HCT116 (cell line): ENCODE data around the gene ADD1. TPM values are rescaled to one million over a fixed set of nuclear protein-coding genes. Genes with fewer than 3 reads are reported as not detected.

Experiments
- ATAC-seq: fragments of 200-7000 bp; cut with Tn5 transposase; 2 replicates; pipeline ENCODE4 v1.9.1; 2020; ENCODE audit warnings: mild to moderate bottlenecking, moderate library complexity
- BruUV-seq: library from RNA; stranded (reverse); fragments of 400-500 nt; replicated peaks from 2 replicates; lab custom pipeline; 2021; lab: Mats Ljungman, UMichigan
- CTCF ChIA-PET: fragments of 300-600 bp; sonication (Branson Sonifier 250); formaldehyde crosslinking; loops from one replicate; lab custom pipeline; 2021; ENCODE audit warnings: antibody characterized with exemption; lab: Charles Lee
- POLR2A ChIA-PET: fragments of 300-600, 350-600 bp; sonication (Branson Sonifier 250); formaldehyde crosslinking; loops from one replicate; lab custom pipeline; 2021; ENCODE audit warnings: antibody characterized with exemption; lab: Charles Lee
- RAD21 ChIA-PET, 2 experiments: fragments of 300-600 bp; sonication (Branson Sonifier 250); formaldehyde crosslinking; loops; one replicate each; lab custom pipeline; 2023; ENCODE audit warnings: low total read pairs in 2 of 2; ENCODE audit not compliant: uncharacterized antibody in 2 of 2, unreplicated experiment in 2 of 2, low non-redundant PET in 1 of 2; lab: Charles Lee
- DNase-seq: peaks from one replicate; pipeline ENCODE4 v3.0.0-alpha.2; 2010; ENCODE audit warnings: low read depth, low spot score
- H2AFZ ChIP-seq: fragments of 200-600 bp; shearing (Covaris generic), sonication (generic); 2 replicates; pipeline ENCODE4 v1.6.1; 2017; ENCODE audit warnings: low read depth, mixed run types, mixed read lengths, antibody characterized with exemption, low read length; ENCODE audit not compliant: poor library complexity, severe bottlenecking
- H3K27ac ChIP-seq: 2 replicates; pipeline ENCODE4 v1.5.1; 2012; ENCODE audit warnings: low read depth, low read length
- H3K27me3 ChIP-seq: fragments of 200-600 bp; sonication (generic); 2 replicates; pipeline ENCODE4 v1.6.1; 2016; ENCODE audit warnings: mixed run types, low read length, mixed read lengths; ENCODE audit not compliant: insufficient read depth
- H3K36me3 ChIP-seq, 2 experiments: fragments of 200-500 bp in 1 of 2; fragments of 200-600 bp in 1 of 2; sonication (Bioruptor generic) in 1 of 2; sonication (generic) in 1 of 2; 2 replicates each; pipeline versions ENCODE4 v1.5.1 to v1.6.1; 2014 to 2016; ENCODE audit warnings: low read length in 2 of 2, inconsistent platforms in 1 of 2, mixed read lengths in 1 of 2, mixed run types in 1 of 2; ENCODE audit not compliant: insufficient read depth in 2 of 2, control insufficient read depth in 1 of 2
- H3K4me1 ChIP-seq, 2 experiments: fragments of 200-600 bp in 1 of 2; sonication (generic) in 1 of 2; 2 replicates each; pipeline versions ENCODE4 v1.5.1 to v1.6.1; 2012 to 2017; ENCODE audit warnings: low read length in 2 of 2, inconsistent platforms in 1 of 2, mild to moderate bottlenecking in 1 of 2, mixed read lengths in 1 of 2, mixed run types in 1 of 2, moderate library complexity in 1 of 2; ENCODE audit not compliant: insufficient read depth in 2 of 2, control insufficient read depth in 1 of 2
- H3K4me2 ChIP-seq: fragments of 200-600 bp; sonication (generic); 2 replicates; pipeline ENCODE4 v1.6.1; 2017; ENCODE audit warnings: mixed run types, low read length, mixed read lengths
- H3K4me3 ChIP-seq, 2 experiments: fragments of 200-600 bp in 1 of 2; sonication (generic) in 1 of 2; replicated peaks in 1 of 2; 2 replicates each; pipeline ENCODE4 v1.5.1; 2011 to 2016; ENCODE audit warnings: low read length in 2 of 2, control low read depth in 1 of 2, low read depth in 1 of 2, mild to moderate bottlenecking in 1 of 2, mixed read lengths in 1 of 2, mixed run types in 1 of 2
- H3K79me2 ChIP-seq: fragments of 200-600 bp; sonication (generic); 2 replicates; pipeline ENCODE4 v1.6.1; 2017; ENCODE audit warnings: mild to moderate bottlenecking, mixed run types, low read length, moderate library complexity, mixed read lengths; ENCODE audit not compliant: insufficient read depth
- H3K9ac ChIP-seq: fragments of 200-600 bp; sonication (generic); 2 replicates; pipeline ENCODE4 v1.6.1; 2016; ENCODE audit warnings: low read length, mixed read lengths
- H3K9me2 ChIP-seq: fragments of 200-600 bp; sonication (generic), shearing (Covaris generic); 2 replicates; pipeline ENCODE4 v1.6.1; 2017; ENCODE audit warnings: mixed run types, mild to moderate bottlenecking, moderate library complexity; ENCODE audit not compliant: insufficient read depth
- H3K9me3 ChIP-seq, 2 experiments: fragments of 200-500 bp in 1 of 2; fragments of 200-600 bp in 1 of 2; sonication (Bioruptor generic) in 1 of 2; sonication (generic) in 1 of 2; 2 replicates each; pipeline ENCODE4 v1.6.1; 2014 to 2017; ENCODE audit warnings: low read length in 2 of 2, mixed read lengths in 2 of 2, inconsistent platforms in 1 of 2, low read depth in 1 of 2, mild to moderate bottlenecking in 1 of 2, mixed run types in 1 of 2, moderate library complexity in 1 of 2; ENCODE audit not compliant: control insufficient read depth in 1 of 2, insufficient read depth in 1 of 2
- H4K20me1 ChIP-seq: fragments of 200-600 bp; sonication (generic), shearing (Covaris generic); 2 replicates; pipeline ENCODE4 v1.6.1; 2017; ENCODE audit warnings: mixed run types, mild to moderate bottlenecking, moderate library complexity; ENCODE audit not compliant: insufficient read depth
- CBX3 ChIP-seq: IDR thresholded peaks from 2 replicates; pipeline ENCODE4 v1.6.1; 2012; ENCODE audit warnings: low read depth
- CEBPB ChIP-seq: IDR thresholded peaks from 2 replicates; pipeline ENCODE4 v1.6.1; 2012; ENCODE audit warnings: low read depth
- ELF1 ChIP-seq: IDR thresholded peaks from 2 replicates; pipeline ENCODE4 v1.6.1; 2012; ENCODE audit warnings: low read depth, borderline replicate concordance
- EZH2phosphoT487 ChIP-seq: fragments of 200-600 bp; IDR thresholded peaks from 2 replicates; pipeline ENCODE4 v1.6.1; 2018; ENCODE audit warnings: antibody characterized with exemption, borderline replicate concordance
- FOSL1 ChIP-seq: IDR thresholded peaks from 2 replicates; pipeline ENCODE4 v1.6.1; 2012; ENCODE audit warnings: low read depth
- JUND ChIP-seq: IDR thresholded peaks from 2 replicates; pipeline ENCODE4 v1.6.1; 2012
- SP1 ChIP-seq: IDR thresholded peaks from 2 replicates; pipeline ENCODE4 v1.6.1; 2012; ENCODE audit warnings: low read depth
- TCF7L2 ChIP-seq: IDR thresholded peaks from 2 replicates; pipeline ENCODE4 v1.7.0; 2011; ENCODE audit warnings: borderline replicate concordance, inconsistent platforms; ENCODE audit not compliant: insufficient read depth, insufficient read length; ENCODE audit errors: extremely low read depth
- ZFX ChIP-seq: fragments of 450-650 bp; IDR thresholded peaks from 2 replicates; pipeline ENCODE4 v1.6.1; 2017
- ZNF274 ChIP-seq: fragments of 200-500 bp; sonication (Bioruptor generic); IDR thresholded peaks from 2 replicates; pipeline ENCODE4 v1.6.1; 2014; ENCODE audit warnings: mild to moderate bottlenecking, low read depth, low read length, inconsistent platforms
- intact Hi-C: fragments of 100-400 bp; cut with micrococcal nuclease; formaldehyde crosslinking; loops from 2 replicates; pipeline ENCODE4 v1.10.0; 2022
- total RNA-seq: library from RNA; stranded (reverse); gene quantifications from one replicate; pipeline ENCODE4 v1.2.1, GENCODE V29; 2021; ENCODE audit not compliant: unreplicated experiment
- TF ChIP-seq, protein P1 (sequence below): IDR thresholded peaks from 2 replicates; pipeline ENCODE4 v1.6.1; 2011; ENCODE audit warnings: mild to moderate bottlenecking, low read length, moderate library complexity; ENCODE audit not compliant: insufficient replicate concordance; ENCODE audit errors: extremely low read depth
- TF ChIP-seq, protein P2 (sequence below), 3 experiments: fragments of 200-600 bp in 1 of 3; sonication (generic) in 1 of 3; IDR thresholded peaks in 2 of 3; conservative IDR thresholded peaks in 1 of 3; 2 replicates each; pipeline ENCODE4 v1.5.1; 2012 to 2017; ENCODE audit warnings: low read depth in 2 of 3, low read length in 2 of 3, antibody characterized with exemption in 1 of 3, borderline replicate concordance in 1 of 3, control low read depth in 1 of 3, mild to moderate bottlenecking in 1 of 3, mixed read lengths in 1 of 3, mixed run types in 1 of 3, moderate library complexity in 1 of 3; ENCODE audit not compliant: insufficient read depth in 1 of 3
- TF ChIP-seq, protein P3 (sequence below): IDR thresholded peaks from 2 replicates; pipeline ENCODE4 v1.6.1; 2012

Gene ADD1
- total RNA-seq, 1 experiment from 2014 or later = 139 TPM

DNA sequence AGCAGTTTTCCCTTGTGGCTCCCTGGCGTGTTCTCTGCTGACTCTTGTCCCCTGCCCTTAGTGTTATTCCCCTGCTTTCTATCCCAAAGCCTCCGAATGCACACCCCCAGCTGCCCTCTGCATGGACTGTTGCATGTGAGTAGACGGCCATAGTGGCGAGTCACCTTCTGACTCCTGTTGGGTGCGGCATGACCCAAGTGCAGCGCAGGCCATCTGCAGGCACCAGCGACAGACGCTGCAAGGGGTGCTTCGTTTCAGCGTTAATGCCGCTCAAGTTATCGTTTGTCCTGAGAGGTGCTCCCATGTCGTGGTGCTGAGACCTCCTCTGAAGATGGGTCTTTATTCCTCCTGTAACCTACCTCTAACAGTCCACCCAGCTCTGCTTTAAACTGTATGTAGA, 61.9 kb downstream of the ADD1 start:
- intact Hi-C loops = no loop called here
- ChIA-PET CTCF (no interaction called here), POLR2A (no interaction called here), RAD21 (no interaction called here)
- H3K9me2 ChIP-seq = no peaks in the 10 kb centered on the region
- TF ChIP-seq ZFX = no peak
- TF ChIP-seq TCF7L2 = no peak
- TF ChIP-seq, protein P1, sequence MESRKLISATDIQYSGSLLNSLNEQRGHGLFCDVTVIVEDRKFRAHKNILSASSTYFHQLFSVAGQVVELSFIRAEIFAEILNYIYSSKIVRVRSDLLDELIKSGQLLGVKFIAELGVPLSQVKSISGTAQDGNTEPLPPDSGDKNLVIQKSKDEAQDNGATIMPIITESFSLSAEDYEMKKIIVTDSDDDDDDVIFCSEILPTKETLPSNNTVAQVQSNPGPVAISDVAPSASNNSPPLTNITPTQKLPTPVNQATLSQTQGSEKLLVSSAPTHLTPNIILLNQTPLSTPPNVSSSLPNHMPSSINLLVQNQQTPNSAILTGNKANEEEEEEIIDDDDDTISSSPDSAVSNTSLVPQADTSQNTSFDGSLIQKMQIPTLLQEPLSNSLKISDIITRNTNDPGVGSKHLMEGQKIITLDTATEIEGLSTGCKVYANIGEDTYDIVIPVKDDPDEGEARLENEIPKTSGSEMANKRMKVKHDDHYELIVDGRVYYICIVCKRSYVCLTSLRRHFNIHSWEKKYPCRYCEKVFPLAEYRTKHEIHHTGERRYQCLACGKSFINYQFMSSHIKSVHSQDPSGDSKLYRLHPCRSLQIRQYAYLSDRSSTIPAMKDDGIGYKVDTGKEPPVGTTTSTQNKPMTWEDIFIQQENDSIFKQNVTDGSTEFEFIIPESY = no peak
- TF ChIP-seq, protein P2, sequence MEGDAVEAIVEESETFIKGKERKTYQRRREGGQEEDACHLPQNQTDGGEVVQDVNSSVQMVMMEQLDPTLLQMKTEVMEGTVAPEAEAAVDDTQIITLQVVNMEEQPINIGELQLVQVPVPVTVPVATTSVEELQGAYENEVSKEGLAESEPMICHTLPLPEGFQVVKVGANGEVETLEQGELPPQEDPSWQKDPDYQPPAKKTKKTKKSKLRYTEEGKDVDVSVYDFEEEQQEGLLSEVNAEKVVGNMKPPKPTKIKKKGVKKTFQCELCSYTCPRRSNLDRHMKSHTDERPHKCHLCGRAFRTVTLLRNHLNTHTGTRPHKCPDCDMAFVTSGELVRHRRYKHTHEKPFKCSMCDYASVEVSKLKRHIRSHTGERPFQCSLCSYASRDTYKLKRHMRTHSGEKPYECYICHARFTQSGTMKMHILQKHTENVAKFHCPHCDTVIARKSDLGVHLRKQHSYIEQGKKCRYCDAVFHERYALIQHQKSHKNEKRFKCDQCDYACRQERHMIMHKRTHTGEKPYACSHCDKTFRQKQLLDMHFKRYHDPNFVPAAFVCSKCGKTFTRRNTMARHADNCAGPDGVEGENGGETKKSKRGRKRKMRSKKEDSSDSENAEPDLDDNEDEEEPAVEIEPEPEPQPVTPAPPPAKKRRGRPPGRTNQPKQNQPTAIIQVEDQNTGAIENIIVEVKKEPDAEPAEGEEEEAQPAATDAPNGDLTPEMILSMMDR (IDR thresholded peaks at IDR 0.05 in 2 of 3, conservative IDR thresholded peaks at IDR 0.05 in 1 of 3; ENCODE audit: borderline replicate concordance in 1 of 3, insufficient read depth in 1 of 3, low read depth in 2 of 3, low read length in 2 of 3) = no peak
- TF ChIP-seq, protein P3, sequence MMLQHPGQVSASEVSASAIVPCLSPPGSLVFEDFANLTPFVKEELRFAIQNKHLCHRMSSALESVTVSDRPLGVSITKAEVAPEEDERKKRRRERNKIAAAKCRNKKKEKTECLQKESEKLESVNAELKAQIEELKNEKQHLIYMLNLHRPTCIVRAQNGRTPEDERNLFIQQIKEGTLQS = no peak
- no peak for TF ChIP-seq FOSL1
- no peak for TF ChIP-seq EZH2phosphoT487
- TF ChIP-seq SP1 = no peak
- TF ChIP-seq ELF1 = no peak
- TF ChIP-seq JUND = no peak
- no peak for TF ChIP-seq CBX3
- no peak for TF ChIP-seq CEBPB
- TF ChIP-seq ZNF274 = no peak
- no peak overlapping the region for H3K27ac ChIP-seq
- no peak overlapping the region for H2AFZ ChIP-seq
- no peak overlapping the region for H3K4me3 ChIP-seq
- H3K4me1 ChIP-seq = no peaks in the 10 kb centered on the region
- no TSS peak for BruUV-seq
- H3K9ac ChIP-seq = no peak overlapping the region
- H4K20me1 ChIP-seq = no peaks in the 10 kb centered on the region
- DNase-seq (no peak), ATAC-seq (no peak)
- peaks cover 31 to 32% of the 10 kb centered on the region in 2 experiments for H3K36me3 ChIP-seq
- H3K4me2 ChIP-seq = no peak overlapping the region
- H3K27me3 ChIP-seq = no peaks in the 10 kb centered on the region
- no peaks in the 10 kb centered on the region for H3K79me2 ChIP-seq
- H3K9me3 ChIP-seq = no peaks in the 10 kb centered on the region
